GM19099 (cell line): ENCODE data around the gene SGCD.

ENCODE experiments used
- POLR2A ChIP-seq: IDR thresholded peaks from 3 replicates; pipeline ENCODE4 v1.6.1; 2011; ENCODE audit warnings: low read depth; ENCODE audit not compliant: insufficient read length; ENCODE audit errors: extremely low read depth

The SGCD gene

GRCh38 chr5:156522651-156523529 lies 195.9 kb downstream of the SGCD start:
- no peak for TF ChIP-seq POLR2A

DNA sequence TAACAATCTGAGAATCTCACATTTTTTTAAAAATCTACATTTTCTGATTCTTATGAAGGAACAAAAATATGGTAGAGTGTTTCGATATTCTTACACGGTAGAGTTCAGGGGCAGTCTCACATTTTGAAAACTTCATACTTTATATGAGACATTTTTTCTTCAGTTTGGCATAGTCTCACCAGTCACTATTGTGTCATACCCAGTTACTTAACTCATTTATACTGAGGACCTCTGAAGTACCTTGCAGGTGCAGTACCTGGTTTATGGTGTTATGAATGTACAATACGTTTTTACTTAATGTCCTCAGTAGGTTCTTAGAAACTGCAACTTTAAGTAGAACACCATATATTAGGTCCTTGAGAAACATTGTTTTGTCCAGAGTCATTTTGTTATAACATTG lies 196.6 kb downstream of the SGCD start:
- TF ChIP-seq POLR2A = no peak

GRCh38 chr5:156526081-156526925 lies 199.3 kb downstream of the SGCD start:
- no peak for TF ChIP-seq POLR2A

DNA sequence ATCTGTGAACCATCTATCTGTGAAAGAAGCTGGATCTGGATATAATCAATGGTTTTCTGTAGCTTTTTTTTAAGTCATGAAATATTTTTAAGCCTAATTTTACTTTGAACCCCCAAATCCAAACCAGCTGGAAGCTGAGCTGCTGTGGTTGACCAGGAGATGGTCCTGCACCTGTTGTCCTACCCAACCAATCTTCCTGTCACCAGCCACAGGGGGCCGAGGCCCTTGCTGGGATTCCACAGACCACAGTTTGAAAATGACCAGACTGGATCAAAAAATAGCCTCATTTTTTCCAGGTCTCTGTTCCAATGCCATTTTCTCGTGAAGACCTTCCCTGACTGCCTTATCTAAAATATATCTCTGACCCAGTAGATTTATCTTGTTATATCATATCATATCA lies 200.6 kb downstream of the SGCD start:
- TF ChIP-seq POLR2A = no peak

- no peak for TF ChIP-seq POLR2A
These were observed 201.7 kb downstream of the SGCD start for GRCh38 chr5:156528673-156529072.

DNA sequence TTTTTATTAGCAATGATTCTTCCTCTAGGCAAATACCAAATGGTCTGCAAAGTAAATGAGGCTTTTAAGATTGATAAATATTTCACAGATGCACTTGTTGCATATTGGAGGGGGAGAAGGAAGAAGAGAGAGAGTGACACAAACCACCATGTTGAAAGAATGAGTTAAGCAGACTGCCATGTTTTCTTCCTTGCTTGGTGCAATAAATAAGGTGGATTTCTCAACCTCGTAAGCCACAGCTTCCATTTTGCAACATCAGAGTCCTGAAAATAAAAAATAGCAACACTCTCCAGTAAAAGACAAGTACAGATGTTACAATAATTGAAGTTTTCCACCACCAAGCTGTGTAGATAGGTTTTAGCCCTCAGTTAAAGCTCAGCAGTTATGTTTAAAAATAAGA lies 202.9 kb downstream of the SGCD start:
- no peak for TF ChIP-seq POLR2A

DNA sequence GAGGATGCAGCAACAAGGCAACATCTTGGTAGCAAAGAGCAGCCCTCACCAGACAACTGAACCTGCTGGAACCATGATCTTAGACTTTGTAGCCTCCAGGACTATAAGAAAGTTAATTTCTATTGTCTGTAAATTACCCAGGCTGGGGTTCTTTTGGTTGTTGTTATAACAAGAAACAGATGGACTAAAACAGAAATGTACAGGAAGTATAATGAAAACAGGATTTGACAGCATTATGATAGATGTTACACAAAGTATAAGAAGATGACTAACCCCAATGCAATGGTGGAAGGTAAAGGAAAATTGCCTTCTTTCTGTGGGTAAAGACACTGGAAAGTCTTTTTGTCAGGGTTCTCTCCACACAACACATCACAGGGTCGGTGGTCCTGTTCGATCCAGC lies 204.2 kb downstream of the SGCD start:
- no peak for TF ChIP-seq POLR2A

GRCh38 chr5:156532921-156533320 lies 206.0 kb downstream of the SGCD start:
- TF ChIP-seq POLR2A = no peak

DNA sequence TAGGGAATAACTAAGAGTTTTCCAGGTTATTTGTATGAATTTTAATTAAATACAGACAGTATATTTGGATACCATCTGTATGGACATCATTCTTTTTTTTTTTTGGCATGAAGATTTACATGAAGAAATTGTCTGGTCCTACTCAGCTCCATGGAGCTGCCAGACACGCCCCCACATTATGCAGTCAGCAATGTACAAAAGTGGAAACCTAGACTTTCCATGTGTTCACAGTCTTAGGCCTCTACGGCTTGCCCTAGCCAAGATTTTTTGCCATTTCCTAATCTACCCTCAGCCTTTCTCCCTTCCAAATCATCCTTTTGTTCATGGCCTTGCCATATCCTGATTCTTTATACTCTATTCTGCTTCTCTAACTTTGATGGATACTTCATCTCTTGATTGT lies 207.1 kb downstream of the SGCD start:
- TF ChIP-seq POLR2A = no peak

DNA sequence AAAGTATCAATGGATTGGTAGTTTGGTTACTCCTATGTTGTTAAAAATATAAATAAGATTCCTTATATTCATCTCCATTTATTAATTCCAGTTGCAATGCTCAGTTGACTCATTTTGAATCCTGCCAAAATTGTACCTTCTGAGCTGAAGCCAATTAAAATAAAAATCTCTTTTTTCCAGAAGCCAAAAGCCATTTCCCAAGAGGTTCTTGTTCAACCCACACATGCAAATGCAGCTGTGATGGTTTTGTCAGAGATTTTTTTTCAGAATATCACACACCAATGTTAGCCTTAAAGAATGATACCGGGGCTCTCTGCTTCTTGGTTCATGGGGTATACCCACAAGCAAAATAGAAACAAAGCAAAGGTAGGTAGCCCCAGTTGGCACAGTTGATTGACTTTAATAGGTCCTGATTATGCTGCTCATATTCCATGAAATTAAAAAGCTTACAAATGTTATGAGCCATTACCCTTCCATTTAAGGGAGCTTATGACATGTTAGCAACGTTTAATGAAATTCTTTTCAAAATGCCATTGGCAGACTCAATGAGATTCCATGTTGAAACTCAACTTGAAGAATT lies 208.0 kb downstream of the SGCD start:
- no peak for TF ChIP-seq POLR2A

DNA sequence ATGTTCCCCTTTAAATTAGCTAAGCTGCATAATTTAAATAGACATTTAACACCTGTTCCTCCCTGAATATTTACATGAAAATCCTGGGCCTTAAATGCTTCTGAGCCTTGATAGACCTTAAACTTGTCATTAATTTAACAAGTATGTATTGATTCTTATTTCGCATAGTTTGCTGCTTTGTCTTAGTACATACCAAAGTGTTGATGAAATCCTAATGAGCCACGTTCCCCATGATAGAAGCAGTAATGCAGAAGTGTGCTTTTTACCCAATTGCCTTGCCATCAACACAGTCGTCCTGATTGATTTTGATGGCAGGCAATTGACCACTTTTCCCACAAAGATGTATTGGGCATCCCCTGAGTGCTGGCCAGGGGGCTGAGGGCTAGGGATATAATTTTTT lies 213.5 kb downstream of the SGCD start:
- TF ChIP-seq POLR2A = no peak

DNA sequence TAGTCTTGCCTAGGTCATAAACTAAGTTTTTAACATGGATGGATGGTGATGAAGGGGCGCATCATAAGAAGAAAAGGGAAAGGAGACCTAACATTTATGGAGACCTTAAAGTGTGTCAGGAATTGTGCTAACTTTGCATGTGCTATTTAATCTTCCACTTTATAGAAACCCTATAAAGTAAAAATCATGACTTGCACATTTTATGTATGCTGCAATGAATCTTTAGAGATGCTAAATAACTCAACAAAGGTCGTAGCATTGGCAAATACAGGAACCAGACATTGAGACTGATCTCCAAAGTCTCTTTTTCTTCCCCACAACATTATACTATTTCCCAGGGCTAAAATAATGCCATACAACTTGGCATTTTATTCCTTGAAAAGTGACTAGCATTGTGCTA lies 214.6 kb downstream of the SGCD start:
- no peak for TF ChIP-seq POLR2A

DNA sequence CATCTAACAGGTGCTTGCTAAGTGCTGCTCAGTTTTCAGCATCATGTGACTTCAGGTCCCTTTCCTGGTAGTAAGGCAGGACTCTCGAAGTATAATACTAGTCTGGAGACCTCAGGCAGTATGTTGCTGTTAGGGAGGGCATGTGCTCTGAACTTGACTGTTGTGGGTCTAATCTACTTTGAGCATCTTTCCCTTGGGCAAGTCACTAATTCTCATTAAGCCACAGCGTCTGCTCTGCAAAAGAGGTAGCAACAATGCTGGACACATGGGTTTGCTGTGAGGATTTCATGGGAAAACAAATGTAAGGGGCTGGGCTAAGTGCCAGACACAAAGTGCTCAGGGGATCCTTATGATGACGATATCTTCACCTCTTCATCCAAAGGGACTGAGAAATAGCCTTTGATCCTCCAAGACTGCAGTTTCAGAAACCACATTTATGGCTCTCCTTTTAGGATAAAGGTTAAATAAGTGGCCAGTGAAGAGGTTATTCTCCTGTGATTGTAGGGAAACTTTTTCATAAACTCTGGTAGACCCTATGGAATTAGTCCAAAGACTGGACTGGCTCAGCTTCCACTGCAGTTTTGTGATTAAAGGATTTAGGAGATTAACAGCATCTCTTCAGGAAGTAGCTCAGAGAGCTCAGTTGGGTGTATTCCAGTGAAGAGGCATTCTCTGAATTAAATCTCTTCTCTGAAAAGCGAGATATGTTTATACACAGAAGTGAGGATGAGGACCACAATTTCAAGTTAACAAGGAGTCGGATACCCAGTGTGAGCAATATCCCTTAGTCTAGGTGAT lies 216.6 kb downstream of the SGCD start:
- no peak for TF ChIP-seq POLR2A

- no peak for TF ChIP-seq POLR2A
These were observed 225.9 kb downstream of the SGCD start for GRCh38 chr5:156552855-156553358.
